SK-N-MC (cell line): ENCODE data around the gene CD1C.
"Not testable (repeated sequence)": the region's sequence is repeated elsewhere in the genome, so short reads cannot be mapped to it uniquely, and the experiment has no call there.

Source experiments
- DNase-seq: peaks from one replicate; pipeline ENCODE4 v3.0.0-alpha.2; 2011; ENCODE audit warnings: low read depth, low spot score
- H3K27ac ChIP-seq: fragments of 200-600 bp; sonication (generic); 2 replicates; pipeline ENCODE4 v1.5.1; 2016; ENCODE audit warnings: mixed run types
- H3K36me3 ChIP-seq: fragments of 200-600 bp; sonication (generic); 2 replicates; pipeline ENCODE4 v1.6.1; 2017; ENCODE audit warnings: antibody characterized with exemption, low read length, mixed read lengths; ENCODE audit not compliant: insufficient read depth
- H3K4me3 ChIP-seq: fragments of 200-600 bp; sonication (generic); 2 replicates; pipeline ENCODE4 v1.5.1; 2016
- H3K9ac ChIP-seq: fragments of 200-600 bp; sonication (generic); 2 replicates; pipeline ENCODE4 v1.8.0; 2017; ENCODE audit warnings: mixed run types, mixed read lengths; ENCODE audit not compliant: insufficient read length
- H3K9me3 ChIP-seq: fragments of 200-600 bp; sonication (generic); 2 replicates; pipeline ENCODE4 v1.6.1; 2017; ENCODE audit warnings: low read depth, mild to moderate bottlenecking, antibody characterized with exemption, low read length, moderate library complexity, mixed read lengths
- EZH2 ChIP-seq: fragments of 200-600 bp; sonication (generic); IDR thresholded peaks from one replicate; pipeline ENCODE4 v1.6.1; 2017; ENCODE audit warnings: antibody characterized with exemption
- FOXP2 ChIP-seq: optimal IDR thresholded peaks from 2 replicates; pipeline ENCODE3; 2011; ENCODE audit warnings: mild to moderate bottlenecking, moderate library complexity; ENCODE audit not compliant: insufficient read depth; ENCODE audit errors: extremely low read length, control extremely low read depth
- POLR2AphosphoS5 ChIP-seq: IDR thresholded peaks from 2 replicates; pipeline ENCODE4 v1.6.1; 2012; ENCODE audit warnings: mild to moderate bottlenecking, low read depth, low read length, borderline replicate concordance

The CD1C gene

GRCh38 chr1:158289811-158290210 lies at the start of gene CD1C:
Gene CD1C, plus strand, starts transcription at chr1:158289923. Its CDS starts 142 bp downstream, at chr1:158290065.
- no peak for DNase-seq
- Histone ChIP-seq H3K36me3 (no peaks in the 10 kb centered on the region), H3K4me3 (no peak within 1 kb of the TSS), H3K9me3 (no peaks in the 10 kb centered on the region), H3K27ac (no peak within 1 kb of the TSS), H3K9ac (no peak within 1 kb of the TSS)
- TF ChIP-seq FOXP2, result no peak
- TF ChIP-seq POLR2AphosphoS5, result no peak
- no peak for TF ChIP-seq EZH2

DNA sequence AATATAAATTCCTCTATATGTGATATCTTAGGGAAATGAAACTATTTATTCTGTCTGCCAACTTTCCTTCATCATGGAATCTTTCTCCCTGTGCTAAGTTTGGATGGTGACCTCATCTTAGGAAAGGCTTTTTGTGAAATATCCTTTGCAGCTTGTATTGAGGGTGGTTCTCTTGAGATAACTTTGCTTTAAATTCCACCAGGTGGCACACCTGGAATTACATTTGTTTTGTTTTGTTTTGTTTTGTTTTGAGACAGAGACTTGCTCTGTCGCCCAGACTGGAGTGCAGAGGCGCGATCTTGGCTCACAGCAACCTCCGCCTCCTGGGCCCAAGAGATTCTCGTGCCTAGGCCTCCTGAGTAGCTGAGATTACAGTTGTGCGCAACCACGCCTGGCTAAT lies 43.1 kb upstream of the CD1C start:
- H3K9ac ChIP-seq, result no peak overlapping the region
- DNase-seq, result no peak
- no peak for TF ChIP-seq POLR2AphosphoS5
- no peak for TF ChIP-seq EZH2
- no peak for TF ChIP-seq FOXP2

DNA sequence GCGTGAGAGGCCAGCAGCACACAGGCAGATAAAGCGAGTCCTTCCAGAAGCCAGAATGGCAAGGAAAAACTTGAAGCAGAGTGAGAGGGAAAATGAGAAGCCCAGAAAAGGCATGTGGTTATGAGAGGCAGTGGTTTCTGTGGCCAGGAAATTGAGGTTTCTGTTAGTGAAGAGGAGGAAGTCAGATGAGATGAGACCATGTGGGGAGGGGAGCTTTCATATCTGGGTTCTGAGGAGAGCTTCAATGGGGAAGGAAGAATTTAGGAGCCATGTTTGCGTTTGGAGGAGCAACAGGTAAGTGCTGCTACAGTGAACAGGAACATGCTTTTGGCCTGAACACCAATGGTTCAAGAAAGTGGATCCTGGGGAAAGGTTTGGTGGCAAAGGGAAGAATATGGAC lies 41.6 kb upstream of the CD1C start:
- TF ChIP-seq EZH2 (no peak), POLR2AphosphoS5 (no peak), FOXP2 (no peak)
- Histone ChIP-seq H3K9me3 (no peaks in the 10 kb centered on the region), H3K36me3 (no peaks in the 10 kb centered on the region), H3K4me3 (no peak overlapping the region), H3K9ac (no peak overlapping the region), H3K27ac (no peak overlapping the region)
- DNase-seq, result no peak

More for the DNA sequence above, 43.1 kb upstream of the CD1C start:
- H3K36me3 ChIP-seq, result no peaks in the 10 kb centered on the region
- H3K27ac ChIP-seq, result no peak overlapping the region
- H3K4me3 ChIP-seq, result no peak overlapping the region
- no peaks in the 10 kb centered on the region for H3K9me3 ChIP-seq

GRCh38 chr1:158248771-158249170 lies 41.0 kb upstream of the CD1C start:
- H3K9me3 ChIP-seq, result no peaks in the 10 kb centered on the region
- no peak overlapping the region for H3K9ac ChIP-seq
- H3K4me3 ChIP-seq, result no peak overlapping the region
- H3K27ac ChIP-seq, result no peak overlapping the region
- TF ChIP-seq EZH2 (no peak), POLR2AphosphoS5 (no peak), FOXP2 (no peak)
- no peaks in the 10 kb centered on the region for H3K36me3 ChIP-seq
- no peak for DNase-seq

GRCh38 chr1:158249646-158250045 lies 40.1 kb upstream of the CD1C start:
- Histone ChIP-seq H3K9me3 (no peaks in the 10 kb centered on the region), H3K4me3 (no peak overlapping the region), H3K27ac (no peak overlapping the region), H3K9ac (no peak overlapping the region), H3K36me3 (no peaks in the 10 kb centered on the region)
- no peak for DNase-seq
- no peak for TF ChIP-seq POLR2AphosphoS5
- TF ChIP-seq EZH2, result no peak
- no peak for TF ChIP-seq FOXP2

GRCh38 chr1:158251163-158251562 lies 38.6 kb upstream of the CD1C start:
- no peak overlapping the region for H3K9ac ChIP-seq
- no peaks in the 10 kb centered on the region for H3K9me3 ChIP-seq
- DNase-seq, result no peak
- H3K27ac ChIP-seq, result no peak overlapping the region
- no peaks in the 10 kb centered on the region for H3K36me3 ChIP-seq
- H3K4me3 ChIP-seq, result no peak overlapping the region
- TF ChIP-seq POLR2AphosphoS5 (no peak), FOXP2 (no peak), EZH2 (no peak)

- H3K9me3 ChIP-seq, result no peaks in the 10 kb centered on the region
- H3K4me3 ChIP-seq, result no peak overlapping the region
- H3K27ac ChIP-seq, result no peak overlapping the region
- DNase-seq, result no peak
- H3K36me3 ChIP-seq, result no peaks in the 10 kb centered on the region
- H3K9ac ChIP-seq, result no peak overlapping the region
- no peak for TF ChIP-seq POLR2AphosphoS5
- no peak for TF ChIP-seq EZH2
- TF ChIP-seq FOXP2, result no peak
Observed at GRCh38 chr1:158255656-158256055, 34.1 kb upstream of the CD1C start.

- DNase-seq, H3K9me3 ChIP-seq, H3K27ac ChIP-seq, H3K4me3 ChIP-seq, H3K36me3 ChIP-seq, H3K9ac ChIP-seq: not testable (repeated sequence)
Observed at GRCh38 chr1:158256747-158257146, 33.0 kb upstream of the CD1C start.

GRCh38 chr1:158257888-158258287 lies 31.8 kb upstream of the CD1C start:
- Histone ChIP-seq H3K4me3 (no peak overlapping the region), H3K36me3 (no peaks in the 10 kb centered on the region), H3K27ac (no peak overlapping the region), H3K9me3 (no peaks in the 10 kb centered on the region), H3K9ac (no peak overlapping the region)
- DNase-seq, result no peak
- TF ChIP-seq FOXP2, result no peak
- no peak for TF ChIP-seq EZH2
